HG03095 (cell line): ENCODE results near the gene ACER2.

Experiments
- ATAC-seq: cut with Tn5 transposase; IDR thresholded peaks from one replicate; pipeline ENCODE4 v1.9.1; 2021; ENCODE audit warnings: moderate library complexity; ENCODE audit not compliant: unreplicated experiment

ACER2 gene

DNA sequence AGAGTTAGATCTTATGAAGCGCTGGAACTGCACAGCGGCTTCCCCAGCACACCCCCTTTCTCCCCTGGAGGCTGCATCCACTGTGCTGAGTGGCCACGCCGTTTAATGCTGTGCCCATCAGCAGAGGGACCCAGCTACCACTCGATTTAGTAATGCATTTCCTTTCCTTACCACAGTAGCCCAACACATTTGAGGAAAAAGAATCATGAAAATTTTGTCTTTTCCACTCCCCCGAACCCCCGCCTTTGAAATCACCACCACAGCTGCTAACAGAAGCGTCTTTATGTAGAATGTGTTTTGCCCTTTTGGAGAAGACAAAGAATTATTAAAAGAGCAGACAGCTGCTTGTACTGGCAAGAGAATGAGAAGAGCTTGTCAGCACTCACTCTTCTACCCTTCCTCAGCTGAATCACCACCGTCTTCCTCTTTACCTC lies 73.2 kb downstream of the ACER2 start:
- ATAC-seq, result no peak

- ATAC-seq, result no peak
Measured at GRCh38 chr9:19484699-19485098, 75.9 kb downstream of the ACER2 start.

DNA sequence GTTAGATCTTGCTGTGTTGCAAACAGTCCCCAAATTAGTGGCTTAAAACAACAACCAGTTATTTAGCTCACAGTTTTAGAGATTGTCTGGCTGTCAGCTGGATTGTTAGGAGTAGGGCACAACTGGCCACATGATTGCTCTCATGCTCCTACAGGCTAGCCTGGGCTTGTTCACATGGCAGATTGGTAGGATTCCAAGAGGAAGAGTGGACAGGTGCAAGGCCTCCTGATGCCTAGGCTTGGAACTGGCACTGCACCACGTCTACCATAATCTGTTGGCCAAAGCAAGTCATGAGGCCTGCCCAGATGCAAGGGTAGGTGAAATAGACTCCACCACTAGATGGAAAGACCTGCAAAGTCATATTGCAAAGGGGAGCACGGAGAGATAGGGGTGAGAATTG lies 76.4 kb downstream of the ACER2 start:
- no peak for ATAC-seq

GRCh38 chr9:19486803-19487202 lies 78.0 kb downstream of the ACER2 start:
- no peak for ATAC-seq

- ATAC-seq, result no peak
Measured at GRCh38 chr9:19488721-19489120, 79.9 kb downstream of the ACER2 start.

GRCh38 chr9:19490269-19490668 lies 81.5 kb downstream of the ACER2 start:
- no peak for ATAC-seq

DNA sequence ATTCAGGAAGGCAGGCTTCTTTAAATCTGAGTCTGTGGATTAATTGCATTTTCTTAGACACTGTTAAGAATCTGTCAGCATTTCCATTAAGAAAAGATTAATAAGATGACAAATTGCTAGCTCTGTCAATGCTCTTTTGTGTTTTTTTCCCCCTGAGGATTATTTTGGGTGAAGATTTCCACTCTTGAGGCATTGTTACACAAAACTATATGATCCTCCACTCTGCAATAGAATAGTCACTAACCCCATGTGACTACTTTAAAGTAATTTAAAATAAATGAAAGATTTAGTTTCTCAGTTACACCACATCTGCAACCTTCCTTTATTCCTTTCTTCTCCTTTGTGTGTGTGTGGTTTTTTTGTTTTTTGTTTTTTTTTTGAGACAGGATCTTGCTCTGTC lies 82.0 kb downstream of the ACER2 start:
- ATAC-seq, result no peak

DNA sequence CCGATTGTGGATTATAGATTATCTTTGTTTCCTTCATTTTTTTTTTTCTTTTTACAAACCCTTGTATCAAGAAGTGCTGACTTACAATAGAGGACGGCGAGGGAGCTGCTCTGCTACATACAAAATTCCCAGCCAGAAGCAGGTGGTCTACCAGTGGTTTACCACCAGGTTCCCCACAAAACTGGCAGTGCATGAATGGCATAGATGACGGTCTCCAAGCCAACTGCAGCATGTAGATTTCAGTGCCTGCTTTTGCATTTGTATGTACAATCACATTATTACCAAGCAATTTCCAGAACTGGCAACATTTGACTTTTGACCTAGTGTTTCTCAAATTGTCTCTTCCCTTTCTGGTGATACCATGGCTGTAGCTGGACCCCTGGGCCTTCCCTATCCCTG lies 84.0 kb downstream of the ACER2 start:
- no peak for ATAC-seq

GRCh38 chr9:19493174-19493811 lies 84.5 kb downstream of the ACER2 start:
- ATAC-seq, result no peak

GRCh38 chr9:19493876-19494275 lies 85.1 kb downstream of the ACER2 start:
- no peak for ATAC-seq

- no peak for ATAC-seq
Measured at GRCh38 chr9:19495186-19496028, 86.6 kb downstream of the ACER2 start.

GRCh38 chr9:19496321-19497050 lies 87.7 kb downstream of the ACER2 start:
- ATAC-seq, result no peak

DNA sequence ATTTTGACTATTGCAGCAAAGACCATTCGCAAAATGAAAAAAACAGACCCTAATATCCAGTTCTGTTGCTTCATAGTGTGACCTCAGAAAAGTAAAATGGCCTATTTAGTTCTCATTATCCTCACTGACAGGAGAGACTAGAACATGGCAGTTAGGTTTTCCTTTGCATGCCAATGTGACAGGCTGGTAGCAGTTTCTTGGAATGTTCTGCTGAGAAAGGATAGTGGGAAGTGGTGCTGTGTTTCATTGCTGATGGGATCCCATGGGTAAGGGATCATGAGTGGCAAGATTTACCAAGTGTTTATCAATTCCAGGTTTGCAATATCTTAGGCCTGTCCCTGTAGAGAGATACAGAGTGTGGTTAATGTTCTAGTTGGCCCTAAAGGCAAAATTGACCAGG lies 88.5 kb downstream of the ACER2 start:
- ATAC-seq, result no peak

- no peak for ATAC-seq
Measured at GRCh38 chr9:19498015-19498414, 89.2 kb downstream of the ACER2 start.
